DND-41 (cell line): ENCODE results near the gene ZSWIM4.
"Not testable (repeated sequence)": the region's sequence is repeated elsewhere in the genome, so short reads cannot be mapped to it uniquely, and the experiment has no call there.

ENCODE experiments used
- ATAC-seq: fragments of 200-7000 bp; cut with Tn5 transposase; 3 replicates; pipeline ENCODE4 v1.9.1; 2021; ENCODE audit warnings: low read depth; ENCODE audit not compliant: insufficient read depth
- DNase-seq: peaks from one replicate; pipeline ENCODE4 v3.0.0-alpha.2; 2020
- H2AFZ ChIP-seq: 2 replicates; pipeline ENCODE4 v1.6.0; 2012; ENCODE audit warnings: low read depth, low read length
- H3K27ac ChIP-seq: 2 replicates; pipeline ENCODE4 v1.5.1; 2012; ENCODE audit warnings: low read length, inconsistent platforms
- H3K27me3 ChIP-seq: fragments of 200-600 bp; sonication (generic); 2 replicates; pipeline ENCODE4 v1.6.0; 2012; ENCODE audit warnings: low read length, mild to moderate bottlenecking, inconsistent platforms; ENCODE audit not compliant: insufficient read depth, poor library complexity
- H3K36me3 ChIP-seq: 2 replicates; pipeline ENCODE4 v1.5.1; 2012; ENCODE audit warnings: low read length, inconsistent platforms; ENCODE audit not compliant: insufficient read depth
- H3K4me1 ChIP-seq: 2 replicates; pipeline ENCODE4 v1.5.1; 2012; ENCODE audit warnings: mild to moderate bottlenecking, low read length; ENCODE audit not compliant: insufficient read depth
- H3K4me2 ChIP-seq: 2 replicates; pipeline ENCODE4 v1.6.0; 2012; ENCODE audit warnings: mild to moderate bottlenecking, moderate library complexity, low read length, inconsistent platforms; ENCODE audit not compliant: insufficient read depth
- H3K4me3 ChIP-seq, 2 experiments: fragments of 200-600 bp in 1 of 2; shearing (Covaris generic) in 1 of 2; 2 replicates each; pipeline ENCODE4 v1.5.1; 2012 to 2016; ENCODE audit warnings: inconsistent platforms in 2 of 2, low read length in 2 of 2, mild to moderate bottlenecking in 2 of 2, low read depth in 1 of 2, moderate library complexity in 1 of 2
- H3K79me2 ChIP-seq: 2 replicates; pipeline ENCODE4 v1.6.0; 2012; ENCODE audit warnings: low read length, inconsistent platforms; ENCODE audit not compliant: insufficient read depth
- H3K9ac ChIP-seq: 2 replicates; pipeline ENCODE4 v1.6.0; 2012; ENCODE audit warnings: low read depth, mild to moderate bottlenecking, inconsistent platforms, low read length, moderate library complexity
- H3K9me3 ChIP-seq: 2 replicates; pipeline ENCODE4 v1.5.1; 2012; ENCODE audit warnings: low read length, moderate library complexity, mild to moderate bottlenecking, inconsistent platforms; ENCODE audit not compliant: insufficient read depth, severe bottlenecking
- H4K20me1 ChIP-seq: 2 replicates; pipeline ENCODE4 v1.6.0; 2012; ENCODE audit warnings: low read length; ENCODE audit not compliant: insufficient read depth
- CTCF ChIP-seq: IDR thresholded peaks from 2 replicates; pipeline ENCODE4 v1.5.1; 2012; ENCODE audit warnings: borderline replicate concordance, low read length, moderate library complexity, mild to moderate bottlenecking; ENCODE audit not compliant: poor library complexity, severe bottlenecking; ENCODE audit errors: extremely low read depth
- EZH2 ChIP-seq: IDR thresholded peaks from 3 replicates; pipeline ENCODE4 v1.6.1; 2012; ENCODE audit warnings: borderline replicate concordance, low read depth, mild to moderate bottlenecking, moderate library complexity, low read length, inconsistent platforms; ENCODE audit not compliant: severe bottlenecking

ZSWIM4 gene

GRCh38 chr19:13751436-13751835 is 43.8 kb upstream of the ZSWIM4 start:
- Histone ChIP-seq H3K4me3 (no peak overlapping the region), H2AFZ (no peak overlapping the region), H3K4me2 (no peak overlapping the region), H3K79me2 (peaks cover 39% of the 10 kb centered on the region), H4K20me1 (peaks cover 7% of the 10 kb centered on the region; the same call in 1 of the 2 replicates), H3K36me3 (peaks cover 46% of the 10 kb centered on the region), H3K27me3 (no peaks in the 10 kb centered on the region), H3K9me3 (no peaks in the 10 kb centered on the region), H3K9ac (no peak overlapping the region), H3K27ac (no peak overlapping the region), H3K4me1 (peaks cover 34% of the 10 kb centered on the region)
- DNase-seq: no peak
- ATAC-seq: no peak
- TF ChIP-seq EZH2 (no peak), CTCF (no peak)

- not testable (repeated sequence) for H3K9me3 ChIP-seq, H3K4me2 ChIP-seq, H3K27ac ChIP-seq, H3K27me3 ChIP-seq, ATAC-seq, H3K4me3 ChIP-seq, DNase-seq, H2AFZ ChIP-seq, H3K9ac ChIP-seq, H4K20me1 ChIP-seq
- peaks cover 17% of the 10 kb centered on the region for H3K4me1 ChIP-seq
- H3K36me3 ChIP-seq: peaks cover 68% of the 10 kb centered on the region
- peaks cover 26% of the 10 kb centered on the region for H3K79me2 ChIP-seq
Measured at GRCh38 chr19:13753622-13754021, 41.6 kb upstream of the ZSWIM4 start.

DNA sequence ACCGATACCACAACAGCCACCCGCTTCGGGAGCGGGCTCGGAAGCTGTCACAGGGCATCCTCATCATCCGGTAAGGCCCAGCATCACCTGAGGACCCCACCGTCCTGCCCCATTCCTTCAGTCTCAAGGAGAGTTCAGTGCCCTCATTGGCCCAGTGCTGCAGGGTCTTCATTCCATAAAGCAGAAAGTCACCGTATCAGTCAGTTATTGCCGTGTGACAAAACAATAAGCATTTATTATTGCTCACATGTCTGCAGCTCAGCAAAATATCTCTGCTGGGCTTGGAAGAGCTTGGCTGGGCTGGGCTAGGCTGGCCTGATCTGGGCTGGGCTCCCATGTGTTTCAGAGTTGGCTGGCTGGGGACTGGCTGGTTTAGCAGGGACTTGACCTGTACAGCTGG is 39.0 kb upstream of the ZSWIM4 start:
- H3K9ac ChIP-seq: no peak overlapping the region
- no peak overlapping the region for H3K4me3 ChIP-seq
- H3K4me2 ChIP-seq: no peak overlapping the region
- no peak for ATAC-seq
- peaks cover 4% of the 10 kb centered on the region; the same call in 1 of the 2 replicates for H3K79me2 ChIP-seq
- no peak overlapping the region for H2AFZ ChIP-seq
- H3K4me1 ChIP-seq: no peaks in the 10 kb centered on the region
- no peak for DNase-seq
- H3K9me3 ChIP-seq: no peaks in the 10 kb centered on the region
- H4K20me1 ChIP-seq: peaks cover 7% of the 10 kb centered on the region; the same call in 1 of the 2 replicates
- no peak overlapping the region for H3K27ac ChIP-seq
- no peaks in the 10 kb centered on the region for H3K27me3 ChIP-seq
- no peak for TF ChIP-seq CTCF
- TF ChIP-seq EZH2: no peak
- peaks cover 84% of the 10 kb centered on the region for H3K36me3 ChIP-seq

GRCh38 chr19:13757805-13758772 is 37.2 kb upstream of the ZSWIM4 start:
- Histone ChIP-seq H3K36me3 (peaks cover 83% of the 10 kb centered on the region), H3K4me2 (no peak overlapping the region), H2AFZ (no peak overlapping the region), H4K20me1 (0 out of 2 replicates have a peak, but pooled peaks cover 2% of the 10 kb centered on the region), H3K4me3 (no peak overlapping the region), H3K27ac (no peak overlapping the region), H3K79me2 (no peaks in the 10 kb centered on the region), H3K4me1 (no peaks in the 10 kb centered on the region), H3K9ac (no peak overlapping the region), H3K27me3 (no peaks in the 10 kb centered on the region), H3K9me3 (no peaks in the 10 kb centered on the region)
- no peak for DNase-seq
- no peak for TF ChIP-seq EZH2
- no peak for TF ChIP-seq CTCF
- no peak for ATAC-seq
